Measurements from ENCODE around the gene SDC4. TPM values are rescaled to one million over a fixed set of nuclear protein-coding genes. Genes with fewer than 3 reads are reported as not detected.
A peak's percentile ranks its signal among the peaks of the same experiment; 100 is the strongest.

SDC4 gene
- total and polyA plus RNA-seq, 9 of the 15 experiments (the other 6 are each of a cell fraction or from before 2014, with no cell fraction given): 2.1 to 10.7 (median 6.3) TPM

- TF ChIP-seq ZBTB43 (CRISPR knock-in tag; IDR thresholded peaks at IDR 0.05) (no peak), SMAD3 (CRISPR knock-in tag; conservative IDR thresholded peaks at IDR 0.05) (no peak), ZBTB7A (IDR thresholded peaks at IDR 0.05; ENCODE audit: borderline replicate concordance, control insufficient read depth, low read depth, low read length) (peak; percentile 86), ZNF592 (IDR thresholded peaks at IDR 0.05) (no peak), MIER1 (IDR thresholded peaks at IDR 0.05; ENCODE audit: low read depth) (no peak), MECOM (CRISPR knock-in tag; IDR thresholded peaks at IDR 0.05) (no peak), TAF9B (IDR thresholded peaks at IDR 0.05; ENCODE audit: partially characterized antibody) (no peak), ZNF589 (CRISPR knock-in tag; IDR thresholded peaks at IDR 0.05; ENCODE audit: low read depth) (no peak), PHF20 (IDR thresholded peaks at IDR 0.05; ENCODE audit: partially characterized antibody) (no peak), SOX6 (IDR thresholded peaks at IDR 0.05) (no peak), PHTF2 (CRISPR knock-in tag; IDR thresholded peaks at IDR 0.05) (no peak), BRD4 (IDR thresholded peaks at IDR 0.05) (no peak), CLOCK (CRISPR knock-in tag; IDR thresholded peaks at IDR 0.05; ENCODE audit: borderline replicate concordance) (no peak), KLF1 (tag; IDR thresholded peaks at IDR 0.05) (no peak), RAD21 (CRISPR knock-in tag; conservative IDR thresholded peaks at IDR 0.05 in 1 of 2, IDR thresholded peaks at IDR 0.05 in 1 of 2) (peak in 1 of 2 experiments; percentile 39; a peak in 2 of 4 replicates), ZNF253 (CRISPR knock-in tag; conservative IDR thresholded peaks at IDR 0.05) (no peak), AFF4 (CRISPR knock-in tag; IDR thresholded peaks at IDR 0.05) (no peak)
Observed at GRCh38 chr20:45306431-45306982, 41.7 kb downstream of the SDC4 start, which contains the start of gene RBPJL (continued).

Data from K562 (cell line).